HepG2 (cell line): ENCODE results near the gene PARN. TPM values are rescaled to one million over a fixed set of nuclear protein-coding genes. Genes with fewer than 3 reads are reported as not detected.

Experiments used
- ATAC-seq: fragments of 200-7000 bp; cut with Tn5 transposase; 3 replicates; pipeline ENCODE4 v1.9.1; 2020; ENCODE audit warnings: mild to moderate bottlenecking, moderate library complexity
- BruUV-seq: library from RNA; stranded (reverse); fragments of 400-500 nt; replicated peaks from 2 replicates; lab custom pipeline; 2021; lab: Mats Ljungman, UMichigan
- CTCF ChIA-PET: fragments of 300-600 bp; formaldehyde crosslinking; extraction: SDS; loops from one replicate; lab custom pipeline; 2021; ENCODE audit warnings: low total read pairs, inconsistent platforms, low intra/inter-chr PET ratio; lab: Yijun Ruan, JAX
- POLR2A ChIA-PET: fragments of 350-600 bp; sonication (Branson Sonifier 250); formaldehyde crosslinking; loops from one replicate; lab custom pipeline; 2020; ENCODE audit warnings: antibody characterized with exemption, inconsistent platforms; lab: Yijun Ruan, JAX
- DNase-seq: peaks from one replicate; pipeline ENCODE4 v3.0.0-alpha.2; 2015; ENCODE audit warnings: low spot score
- FAIRE-seq: peaks from 3 replicates; lab custom pipeline; 2011; peaks lifted over from hg19 to GRCh38; lab: Jason Lieb, UNC
- H2AFZ ChIP-seq: one replicate; pipeline ENCODE4 v1.6.1; 2011; ENCODE audit warnings: low read length, inconsistent platforms
- H3K27ac ChIP-seq: fragments of 300-600 bp; 3 replicates; pipeline ENCODE4 v1.8.0; 2011; ENCODE audit warnings: mixed run types, mild to moderate bottlenecking, mixed read lengths, low read length, inconsistent platforms; ENCODE audit not compliant: insufficient read depth; ENCODE audit errors: extremely low read length
- H3K27me3 ChIP-seq, 2 experiments: fragments of 200-600 bp in 1 of 2; 2 replicates in 1 of 2; 3 replicates in 1 of 2; pipeline versions ENCODE4 v1.6.0 to v1.8.0; 2011; ENCODE audit warnings: low read length in 2 of 2, mild to moderate bottlenecking in 2 of 2, moderate library complexity in 2 of 2, inconsistent platforms in 1 of 2; ENCODE audit not compliant: insufficient read depth in 2 of 2, control insufficient read depth in 1 of 2
- H3K36me3 ChIP-seq, 2 experiments: fragments of 200-600 bp in 1 of 2; replicated peaks in 1 of 2; 2 replicates in 1 of 2; 3 replicates in 1 of 2; pipeline versions ENCODE4 v1.5.1 to v1.8.0; 2011; ENCODE audit warnings: low read length in 2 of 2, inconsistent platforms in 1 of 2; ENCODE audit not compliant: insufficient read depth in 2 of 2, control insufficient read depth in 1 of 2
- H3K4me1 ChIP-seq: 2 replicates; pipeline ENCODE4 v1.5.1; 2012; ENCODE audit warnings: low read length, inconsistent platforms; ENCODE audit not compliant: insufficient read depth
- H3K4me2 ChIP-seq: 2 replicates; pipeline ENCODE4 v1.6.0; 2011; ENCODE audit warnings: low read depth, low read length, inconsistent platforms
- H3K4me3 ChIP-seq, 3 experiments: fragments of 200-600 bp in 1 of 3; sonication (generic), shearing (Covaris generic) in 1 of 3; replicated peaks in 1 of 3; 2 replicates each; pipeline ENCODE4 v1.5.1; 2011 to 2016; ENCODE audit warnings: low read length in 3 of 3, inconsistent platforms in 2 of 3, low read depth in 2 of 3, mild to moderate bottlenecking in 2 of 3, control low read depth in 1 of 3, mixed read lengths in 1 of 3; ENCODE audit not compliant: insufficient read depth in 1 of 3
- H3K79me2 ChIP-seq: one replicate; pipeline ENCODE4 v1.6.1; 2011; ENCODE audit warnings: low read length, inconsistent platforms; ENCODE audit not compliant: insufficient read depth
- H3K9ac ChIP-seq: 2 replicates; pipeline ENCODE4 v1.6.0; 2011; ENCODE audit warnings: mild to moderate bottlenecking, low read depth, low read length, inconsistent platforms; ENCODE audit not compliant: insufficient read depth
- H3K9me3 ChIP-seq: 2 replicates; pipeline ENCODE4 v1.5.1; 2012; ENCODE audit warnings: mild to moderate bottlenecking, low read length
- H4K20me1 ChIP-seq: 2 replicates; pipeline ENCODE4 v1.6.0; 2011; ENCODE audit warnings: inconsistent platforms, mild to moderate bottlenecking, low read length, moderate library complexity; ENCODE audit not compliant: insufficient read depth
- E2F2 ChIP-seq: sonication (generic); formaldehyde crosslinking; IDR thresholded peaks from 2 replicates; pipeline ENCODE4 v1.4.0; 2020; ENCODE audit warnings: missing genetic modification reagents, borderline replicate concordance
- MED13 ChIP-seq: sonication (generic); formaldehyde crosslinking; IDR thresholded peaks from 2 replicates; pipeline ENCODE4 v1.5.0; 2020; ENCODE audit warnings: missing genetic modification reagents
- MTA1 ChIP-seq: sonication (generic); formaldehyde crosslinking; IDR thresholded peaks from 2 replicates; pipeline ENCODE4 v1.4.0; 2020; ENCODE audit warnings: missing genetic modification reagents, mild to moderate bottlenecking, borderline replicate concordance
- RXRA ChIP-seq: sonication (generic); formaldehyde crosslinking; IDR thresholded peaks from 2 replicates; pipeline ENCODE4 v1.5.1; 2020; ENCODE audit warnings: missing genetic modification reagents
- THRA ChIP-seq: sonication (generic); formaldehyde crosslinking; IDR thresholded peaks from 2 replicates; pipeline ENCODE4 v1.4.0; 2020; ENCODE audit warnings: missing genetic modification reagents, borderline replicate concordance
- ZBTB26 ChIP-seq: IDR thresholded peaks from 2 replicates; pipeline ENCODE4 v1.6.1; 2016; ENCODE audit warnings: missing compliant biosample characterization, missing genetic modification reagents, borderline replicate concordance
- ZNF225 ChIP-seq: sonication (generic); formaldehyde crosslinking; IDR thresholded peaks from 2 replicates; pipeline ENCODE4 v1.4.0; 2020; ENCODE audit warnings: mild to moderate bottlenecking, missing genetic modification reagents
- ZNF687 ChIP-seq: sonication (generic); formaldehyde crosslinking; IDR thresholded peaks from 2 replicates; pipeline ENCODE4 v1.5.1; 2020; ENCODE audit warnings: mild to moderate bottlenecking, missing genetic modification reagents, moderate library complexity
- WGBS: methylation state at CpG from one replicate; pipeline ENCODE4 v1.1.6; 2017; ENCODE audit warnings: low lambda C conversion rate; 5-methylcytosine and 5-hydroxymethylcytosine counted together
- in situ Hi-C: cut with HindIII; loops from 2 replicates; pipeline ENCODE4 v1.10.0; 2017; ENCODE audit warnings: low pct_unique_long_range_greater_than_20kb; ENCODE audit not compliant: extremely low pct_ligation_motif_present
- intact Hi-C: fragments of 100-400 bp; cut with micrococcal nuclease; formaldehyde crosslinking; loops from one replicate; pipeline ENCODE4 v1.10.0; 2022; ENCODE audit not compliant: unreplicated experiment
- polyA plus RNA-seq, 8 experiments: library from polyadenylated mRNA; depleted of rRNA in 3 of 8; stranded (reverse) in 7 of 8; unstranded in 1 of 8; fragments of >200 nt; fragmentation: Illumina TruSeq in 4 of 8; extraction: Trizol in 4 of 8; gene quantifications; 2 replicates each; pipeline versions ENCODE4 v1.2.1 to v1.2.3, GENCODE V29; 2011 to 2016; ENCODE audit warnings: low read depth in 4 of 8, missing spikeins in 1 of 8, mixed read lengths in 1 of 8; ENCODE audit not compliant: insufficient read depth in 1 of 8
- total RNA-seq, 5 experiments: library from RNA; depleted of rRNA; stranded (reverse); fragments of >200 nt; fragmentation: Illumina TruSeq; extraction: Trizol; gene quantifications; 2 replicates each; pipeline ENCODE4 v1.2.3, GENCODE V29; 2016; ENCODE audit warnings: low read depth in 1 of 5

The PARN gene
- total and polyA plus RNA-seq, 2 of the 13 experiments (the other 11 are each of a cell fraction or from before 2014, with no cell fraction given): 13.3 to 47.6 TPM

GRCh38 chr16:14445937-14446715 lies 183.9 kb downstream of the PARN start:
- no peaks in the 10 kb centered on the region for H4K20me1 ChIP-seq
- BruUV-seq: no TSS peak
- no peak overlapping the region for H3K9ac ChIP-seq
- H2AFZ ChIP-seq: no peak overlapping the region
- peaks cover 9 to 16% of the 10 kb centered on the region in 2 experiments for H3K36me3 ChIP-seq
- no peaks in the 10 kb centered on the region for H3K27me3 ChIP-seq
- no peak for TF ChIP-seq THRA (CRISPR knock-in tag)
- TF ChIP-seq E2F2 (CRISPR knock-in tag): no peak
- TF ChIP-seq ZBTB26 (CRISPR knock-in tag): no peak
- TF ChIP-seq ZNF687 (CRISPR knock-in tag): peak; percentile 35
- TF ChIP-seq MED13: no peak
- 0 out of 2 replicates have a peak, but pooled peaks have one; percentile 58 for TF ChIP-seq ZNF225 (CRISPR knock-in tag)
- no peak for TF ChIP-seq MTA1 (CRISPR knock-in tag)
- 0 out of 2 replicates have a peak, but pooled peaks have one; percentile 3 for TF ChIP-seq RXRA (CRISPR knock-in tag)
- CTCF ChIA-PET: no interaction called here
- in situ Hi-C loops (no loop called here), intact Hi-C loops (no loop called here)
- H3K79me2 ChIP-seq: no peaks in the 10 kb centered on the region
- POLR2A ChIA-PET: no interaction called here
- 97% methylated on average over 12 of the region's 12 CpGs for WGBS
- DNase-seq (no peak), ATAC-seq (peak; percentile 62), FAIRE-seq (no peak)
- H3K4me3 ChIP-seq: no peak overlapping the region
- peaks cover 23% of the 10 kb centered on the region for H3K4me1 ChIP-seq
- no peaks in the 10 kb centered on the region for H3K9me3 ChIP-seq
- peak overlapping the region; percentile 1 for H3K27ac ChIP-seq
- H3K4me2 ChIP-seq: no peak overlapping the region
